Measurements from ENCODE around the gene RAB29. TPM values are rescaled to one million over a fixed set of nuclear protein-coding genes. Genes with fewer than 3 reads are reported as not detected.
A peak's percentile ranks its signal among the peaks of the same experiment; 100 is the strongest.

The RAB29 gene
- total RNA-seq, 2 donors from 2014 or later, result 7.6 to 11.2 TPM

GRCh38 chr1:205800981-205801703 lies 25.9 kb upstream of the RAB29 start:
- Histone ChIP-seq H3K27me3 (no peaks in the 10 kb centered on the region), H3K4me1 (peaks cover 77% of the 10 kb centered on the region), H3K9me3 (no peaks in the 10 kb centered on the region), H3K27ac (peak overlapping the region; percentile 81 to 86 (median 83)), H3K36me3 (replicated peaks in 1 of 2; ENCODE audit: insufficient read depth in 1 of 2, low read depth in 2 of 2) (peaks cover 12 to 14% of the 10 kb centered on the region in 2 donors), H3K4me3 (no peak overlapping the region)
- TF ChIP-seq POLR2A (IDR thresholded peaks at IDR 0.05) (no peak), CTCF (IDR thresholded peaks at IDR 0.05) (no peak)
- peak; percentile 63 to 84 (median 76) for DNase-seq
- WGBS, 2 donors, result 16 to 26% methylated on average over 6 to 7 of the region's 7 CpGs
- ATAC-seq, result peak; percentile 81
- intact Hi-C loops (cut with DNase I), result no loop called here

GRCh38 chr1:205800427-205800826 lies 25.1 kb upstream of the RAB29 start:
- H3K4me1 ChIP-seq, result peaks cover 70% of the 10 kb centered on the region
- peaks cover 14 to 16% of the 10 kb centered on the region in 2 donors for H3K36me3 ChIP-seq (replicated peaks in 1 of 2; ENCODE audit: insufficient read depth in 1 of 2, low read depth in 2 of 2)
- 38 to 44% methylated on average over 7 of the region's 7 CpGs for whole genome bisulfite sequencing, 2 donors

GRCh38 chr1:205798577-205798976 lies 23.3 kb upstream of the RAB29 start:
- ATAC-seq (no peak), DNase-seq (peak in 1 of 4 donors; percentile 44)
- Histone ChIP-seq H3K9me3 (no peaks in the 10 kb centered on the region), H3K36me3 (replicated peaks in 1 of 2; ENCODE audit: insufficient read depth in 1 of 2, low read depth in 2 of 2) (peaks cover 22 to 25% of the 10 kb centered on the region in 2 donors), H3K27ac (peak overlapping the region in 1 of 4 donors; percentile 82), H3K4me3 (no peak overlapping the region), H3K27me3 (no peaks in the 10 kb centered on the region), H3K4me1 (peaks cover 51% of the 10 kb centered on the region)
- WGBS, 2 donors, result 32 to 54% methylated on average over 5 of the region's 5 CpGs
- intact Hi-C loops (cut with DNase I), result no loop called here
- no peak for TF ChIP-seq CTCF (IDR thresholded peaks at IDR 0.05)
- TF ChIP-seq POLR2A (IDR thresholded peaks at IDR 0.05), result no peak

More at GRCh38 chr1:205800427-205800826, 25.1 kb upstream of the RAB29 start:
- peak overlapping the region; percentile 81 to 86 (median 83) for H3K27ac ChIP-seq
- ATAC-seq (no peak), DNase-seq (peak in 2 of 4 donors; percentile 50)
- H3K4me3 ChIP-seq, result no peak overlapping the region
- intact Hi-C loops (cut with DNase I), result no loop called here
- no peak for TF ChIP-seq CTCF (IDR thresholded peaks at IDR 0.05)
- TF ChIP-seq POLR2A (IDR thresholded peaks at IDR 0.05), result no peak
- H3K27me3 ChIP-seq, result no peaks in the 10 kb centered on the region
- H3K9me3 ChIP-seq, result no peaks in the 10 kb centered on the region

- Histone ChIP-seq H3K9me3 (no peaks in the 10 kb centered on the region), H3K27me3 (no peaks in the 10 kb centered on the region), H3K36me3 (replicated peaks in 1 of 2; ENCODE audit: insufficient read depth in 1 of 2, low read depth in 2 of 2) (peaks cover 22 to 30% of the 10 kb centered on the region in 2 donors), H3K27ac (no peak overlapping the region), H3K4me1 (peaks cover 41% of the 10 kb centered on the region), H3K4me3 (no peak overlapping the region)
- 74 to 81% methylated on average over 2 of the region's 2 CpGs for WGBS, 2 donors
- intact Hi-C loops (cut with DNase I), result no loop called here
- no peak for ATAC-seq
- TF ChIP-seq CTCF (IDR thresholded peaks at IDR 0.05), result no peak
- no peak for TF ChIP-seq POLR2A (IDR thresholded peaks at IDR 0.05)
- no peak for DNase-seq
These were observed 21.9 kb upstream of the RAB29 start for GRCh38 chr1:205797168-205797567.

Measured in body of pancreas (tissue), 4 donors.